Hematopoietic multipotent progenitor cell treated with erythropoietin and hydrocortisone succinate and interleukin-3 and kit ligand, for 17 days (in vitro differentiated cells): ENCODE data around the gene ITSN2.
"Not testable (repeated sequence)": the region's sequence is repeated elsewhere in the genome, so short reads cannot be mapped to it uniquely, and the experiment has no call there.

Experiments
- DNase-seq: peaks from one replicate; pipeline ENCODE4 v3.0.0-alpha.2; 2015; ENCODE audit warnings: low spot score

ITSN2 gene

GRCh38 chr2:24363301-24363700 is 3.0 kb upstream of the ITSN2 start:
- no peak for DNase-seq

- DNase-seq, result no peak
Measured at GRCh38 chr2:24362253-24362652, 1.9 kb upstream of the ITSN2 start.

GRCh38 chr2:24360963-24361330 is 611 bp upstream of the ITSN2 start:
- DNase-seq, result no peak

- DNase-seq, result peak; percentile 47
Measured at GRCh38 chr2:24359129-24360049, 947 bp downstream of the ITSN2 start.

- not testable (repeated sequence) for DNase-seq
Measured at GRCh38 chr2:24357767-24358166, 2.6 kb downstream of the ITSN2 start.

GRCh38 chr2:24357115-24357514 is 3.2 kb downstream of the ITSN2 start:
- DNase-seq, result not testable (repeated sequence)

GRCh38 chr2:24354957-24355356 is 5.4 kb downstream of the ITSN2 start:
- no peak for DNase-seq

GRCh38 chr2:24354395-24354794 is 5.9 kb downstream of the ITSN2 start:
- DNase-seq, result no peak

GRCh38 chr2:24353973-24354372 is 6.4 kb downstream of the ITSN2 start:
- no peak for DNase-seq

- no peak for DNase-seq
Measured at GRCh38 chr2:24353364-24353763, 7.0 kb downstream of the ITSN2 start.

- DNase-seq, result no peak
Measured at GRCh38 chr2:24352664-24353063, 7.7 kb downstream of the ITSN2 start.

- no peak for DNase-seq
Measured at GRCh38 chr2:24351981-24352380, 8.4 kb downstream of the ITSN2 start.

- DNase-seq, result no peak
Measured at GRCh38 chr2:24351627-24351938, 8.8 kb downstream of the ITSN2 start.

- no peak for DNase-seq
Measured at GRCh38 chr2:24350826-24351626, 9.3 kb downstream of the ITSN2 start.

- DNase-seq, result no peak
Measured at GRCh38 chr2:24349097-24349496, 11.2 kb downstream of the ITSN2 start.

GRCh38 chr2:24345937-24346336 is 14.4 kb downstream of the ITSN2 start:
- no peak for DNase-seq

- DNase-seq, result no peak
Measured at GRCh38 chr2:24343225-24343882, 17.0 kb downstream of the ITSN2 start.

- no peak for DNase-seq
Measured at GRCh38 chr2:24342110-24342910, 18.0 kb downstream of the ITSN2 start.

GRCh38 chr2:24339856-24340262 is 20.5 kb downstream of the ITSN2 start:
- no peak for DNase-seq

- not testable (repeated sequence) for DNase-seq
Measured at GRCh38 chr2:24339098-24339497, 21.2 kb downstream of the ITSN2 start.

- no peak for DNase-seq
Measured at GRCh38 chr2:24337890-24338289, 22.4 kb downstream of the ITSN2 start.

GRCh38 chr2:24336811-24337210 is 23.5 kb downstream of the ITSN2 start:
- DNase-seq, result no peak
